Measurements from ENCODE around the gene AGAP1.

Gene AGAP1

GRCh38 chr2:236124182-236124893 lies 630.5 kb downstream of the AGAP1 start:
- 95 to 96% methylated on average over 29 to 30 of the region's 30 CpGs for WGBS, 2 experiments

DNA sequence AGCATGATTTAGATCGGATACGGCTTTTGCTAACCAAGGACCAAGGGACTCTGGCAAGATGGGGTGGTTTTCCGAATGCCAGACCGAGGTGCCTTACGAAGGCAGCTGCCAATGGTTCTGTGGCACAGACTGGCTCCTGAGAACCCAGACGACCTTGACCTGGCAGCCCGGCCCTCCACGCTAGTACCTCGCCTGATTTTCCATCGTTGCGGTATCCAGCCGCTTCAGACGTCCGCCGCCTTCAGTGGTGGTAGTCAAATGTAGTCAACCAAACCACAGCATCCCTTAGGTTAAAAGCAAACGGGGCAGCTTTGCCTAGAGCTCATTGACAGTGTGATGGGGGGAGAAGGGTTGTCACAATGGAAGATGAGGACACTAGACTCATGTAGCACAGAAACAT lies 631.7 kb downstream of the AGAP1 start:
- no peak overlapping the region for H3K27ac ChIP-seq (ENCODE audit: insufficient read depth, low read depth, low read length, poor library complexity, severe bottlenecking)
- H3K4me1 ChIP-seq (ENCODE audit: control insufficient read depth, insufficient read depth, low read length) = no peaks in the 10 kb centered on the region
- peaks cover 9% of the 10 kb centered on the region for H3K36me3 ChIP-seq (ENCODE audit: control insufficient read depth, insufficient read depth, low read length)
- no peaks in the 10 kb centered on the region for H3K9me3 ChIP-seq (ENCODE audit: control insufficient read depth, low read length)
- 96 to 97% methylated on average over 16 of the region's 16 CpGs for WGBS, 2 experiments
- H3K4me3 ChIP-seq (ENCODE audit: insufficient read depth, low read depth, low read length) = no peak overlapping the region
- H3K27me3 ChIP-seq (ENCODE audit: control insufficient read depth, insufficient read depth, low read length, poor library complexity, severe bottlenecking) = peaks cover 5% of the 10 kb centered on the region

More at GRCh38 chr2:236124182-236124893, 630.5 kb downstream of the AGAP1 start:
- Histone ChIP-seq H3K4me1 (ENCODE audit: control insufficient read depth, insufficient read depth, low read length) (no peaks in the 10 kb centered on the region), H3K27ac (ENCODE audit: insufficient read depth, low read depth, low read length, poor library complexity, severe bottlenecking) (no peak overlapping the region), H3K27me3 (ENCODE audit: control insufficient read depth, insufficient read depth, low read length, poor library complexity, severe bottlenecking) (peaks cover 17% of the 10 kb centered on the region), H3K9me3 (ENCODE audit: control insufficient read depth, low read length) (no peaks in the 10 kb centered on the region), H3K4me3 (ENCODE audit: insufficient read depth, low read depth, low read length) (no peak overlapping the region), H3K36me3 (ENCODE audit: control insufficient read depth, insufficient read depth, low read length) (peaks cover 9% of the 10 kb centered on the region)

DNA sequence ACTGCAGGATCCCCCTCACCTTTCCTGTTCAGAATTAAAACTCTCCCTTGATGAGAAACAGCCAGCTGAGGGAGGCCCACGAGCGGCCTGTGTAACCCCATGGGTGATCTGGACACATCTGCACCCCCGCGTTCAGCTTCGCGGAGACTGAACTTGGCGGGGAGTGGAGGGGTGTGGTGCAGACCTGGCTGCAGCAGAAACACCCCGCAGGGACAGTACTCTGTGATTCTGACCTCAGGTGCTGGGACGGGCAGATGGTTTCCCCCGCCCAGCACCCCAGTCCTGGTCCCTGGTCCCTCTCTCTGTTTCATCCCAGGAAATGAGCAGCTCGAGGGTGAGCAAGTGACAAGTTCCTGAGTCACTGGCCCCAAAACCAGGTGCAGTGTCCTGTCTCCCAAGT lies 633.2 kb downstream of the AGAP1 start:
- H3K4me3 ChIP-seq (ENCODE audit: insufficient read depth, low read depth, low read length) = no peak overlapping the region
- H3K27me3 ChIP-seq (ENCODE audit: control insufficient read depth, insufficient read depth, low read length, poor library complexity, severe bottlenecking) = no peaks in the 10 kb centered on the region
- H3K9me3 ChIP-seq (ENCODE audit: control insufficient read depth, low read length) = no peaks in the 10 kb centered on the region
- WGBS, 2 experiments = 94% methylated on average over 11 of the region's 11 CpGs
- no peak overlapping the region for H3K27ac ChIP-seq (ENCODE audit: insufficient read depth, low read depth, low read length, poor library complexity, severe bottlenecking)
- H3K4me1 ChIP-seq (ENCODE audit: control insufficient read depth, insufficient read depth, low read length) = no peaks in the 10 kb centered on the region
- H3K36me3 ChIP-seq (ENCODE audit: control insufficient read depth, insufficient read depth, low read length) = peaks cover 9% of the 10 kb centered on the region

DNA sequence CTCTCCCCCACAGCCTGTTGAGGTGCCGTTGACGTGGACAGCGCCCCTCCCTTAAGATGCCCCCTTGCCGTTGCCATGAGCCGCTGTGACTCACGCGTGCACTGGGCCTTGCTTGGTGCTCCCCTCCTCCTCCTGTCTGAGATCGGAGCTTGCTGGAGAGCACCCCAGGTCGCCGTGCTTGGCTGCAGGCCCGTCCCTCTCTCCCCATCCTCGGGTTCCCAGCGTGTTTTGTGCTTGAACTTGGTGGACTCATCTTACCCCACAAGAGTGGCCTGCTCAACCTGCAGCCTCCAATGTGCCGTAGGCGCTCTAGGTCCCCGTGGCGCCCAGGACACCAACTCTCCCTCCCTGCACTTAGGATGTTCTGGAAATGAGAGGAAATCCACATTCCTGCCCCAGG lies 634.5 kb downstream of the AGAP1 start:
- WGBS, 2 experiments = 90 to 92% methylated on average over 17 of the region's 17 CpGs
- no peak overlapping the region for H3K4me3 ChIP-seq (ENCODE audit: insufficient read depth, low read depth, low read length)
- no peaks in the 10 kb centered on the region for H3K4me1 ChIP-seq (ENCODE audit: control insufficient read depth, insufficient read depth, low read length)
- H3K27ac ChIP-seq (ENCODE audit: insufficient read depth, low read depth, low read length, poor library complexity, severe bottlenecking) = no peak overlapping the region
- H3K9me3 ChIP-seq (ENCODE audit: control insufficient read depth, low read length) = no peaks in the 10 kb centered on the region
- peaks cover 9% of the 10 kb centered on the region for H3K36me3 ChIP-seq (ENCODE audit: control insufficient read depth, insufficient read depth, low read length)
- H3K27me3 ChIP-seq (ENCODE audit: control insufficient read depth, insufficient read depth, low read length, poor library complexity, severe bottlenecking) = no peaks in the 10 kb centered on the region

DNA sequence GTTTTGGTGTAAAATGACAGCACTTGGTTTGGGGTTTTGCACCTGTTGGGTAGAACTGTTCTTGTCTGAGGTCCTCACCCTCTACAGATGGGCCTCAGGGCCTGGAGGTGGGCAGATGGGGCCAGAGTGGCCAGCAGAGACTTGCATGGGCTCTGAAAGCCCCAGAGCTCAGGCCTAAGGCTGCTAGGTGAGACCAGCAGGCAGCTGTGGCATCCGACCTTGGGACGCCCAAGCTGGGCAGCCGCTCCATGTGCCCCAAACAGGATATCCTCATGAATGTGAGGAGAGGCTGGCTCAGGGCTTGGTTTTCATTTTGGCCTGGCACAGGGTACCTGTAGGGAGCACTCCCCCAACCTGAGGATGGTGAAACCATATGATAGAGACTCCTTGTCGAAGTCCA lies 636.1 kb downstream of the AGAP1 start:
- Histone ChIP-seq H3K27me3 (ENCODE audit: control insufficient read depth, insufficient read depth, low read length, poor library complexity, severe bottlenecking) (no peaks in the 10 kb centered on the region), H3K36me3 (ENCODE audit: control insufficient read depth, insufficient read depth, low read length) (peaks cover 6% of the 10 kb centered on the region), H3K4me3 (ENCODE audit: insufficient read depth, low read depth, low read length) (no peak overlapping the region), H3K4me1 (ENCODE audit: control insufficient read depth, insufficient read depth, low read length) (no peaks in the 10 kb centered on the region), H3K27ac (ENCODE audit: insufficient read depth, low read depth, low read length, poor library complexity, severe bottlenecking) (no peak overlapping the region), H3K9me3 (ENCODE audit: control insufficient read depth, low read length) (no peaks in the 10 kb centered on the region)
- WGBS, 2 experiments = 95 to 97% methylated on average over 4 of the region's 4 CpGs

GRCh38 chr2:236130349-236130998 lies 636.6 kb downstream of the AGAP1 start:
- no peaks in the 10 kb centered on the region for H3K27me3 ChIP-seq (ENCODE audit: control insufficient read depth, insufficient read depth, low read length, poor library complexity, severe bottlenecking)
- H3K4me1 ChIP-seq (ENCODE audit: control insufficient read depth, insufficient read depth, low read length) = no peaks in the 10 kb centered on the region
- H3K36me3 ChIP-seq (ENCODE audit: control insufficient read depth, insufficient read depth, low read length) = peaks cover 3% of the 10 kb centered on the region
- WGBS, 2 experiments = 89% methylated on average over 6 of the region's 6 CpGs
- no peak overlapping the region for H3K4me3 ChIP-seq (ENCODE audit: insufficient read depth, low read depth, low read length)
- no peak overlapping the region for H3K27ac ChIP-seq (ENCODE audit: insufficient read depth, low read depth, low read length, poor library complexity, severe bottlenecking)
- no peaks in the 10 kb centered on the region for H3K9me3 ChIP-seq (ENCODE audit: control insufficient read depth, low read length)

GRCh38 chr2:236131073-236131692 lies 637.3 kb downstream of the AGAP1 start:
- Histone ChIP-seq H3K36me3 (ENCODE audit: control insufficient read depth, insufficient read depth, low read length) (no peaks in the 10 kb centered on the region), H3K4me3 (ENCODE audit: insufficient read depth, low read depth, low read length) (no peak overlapping the region), H3K27me3 (ENCODE audit: control insufficient read depth, insufficient read depth, low read length, poor library complexity, severe bottlenecking) (no peaks in the 10 kb centered on the region), H3K9me3 (ENCODE audit: control insufficient read depth, low read length) (no peaks in the 10 kb centered on the region), H3K4me1 (ENCODE audit: control insufficient read depth, insufficient read depth, low read length) (no peaks in the 10 kb centered on the region), H3K27ac (ENCODE audit: insufficient read depth, low read depth, low read length, poor library complexity, severe bottlenecking) (no peak overlapping the region)
- 77 to 81% methylated on average over 9 to 10 of the region's 10 CpGs for WGBS, 2 experiments

DNA sequence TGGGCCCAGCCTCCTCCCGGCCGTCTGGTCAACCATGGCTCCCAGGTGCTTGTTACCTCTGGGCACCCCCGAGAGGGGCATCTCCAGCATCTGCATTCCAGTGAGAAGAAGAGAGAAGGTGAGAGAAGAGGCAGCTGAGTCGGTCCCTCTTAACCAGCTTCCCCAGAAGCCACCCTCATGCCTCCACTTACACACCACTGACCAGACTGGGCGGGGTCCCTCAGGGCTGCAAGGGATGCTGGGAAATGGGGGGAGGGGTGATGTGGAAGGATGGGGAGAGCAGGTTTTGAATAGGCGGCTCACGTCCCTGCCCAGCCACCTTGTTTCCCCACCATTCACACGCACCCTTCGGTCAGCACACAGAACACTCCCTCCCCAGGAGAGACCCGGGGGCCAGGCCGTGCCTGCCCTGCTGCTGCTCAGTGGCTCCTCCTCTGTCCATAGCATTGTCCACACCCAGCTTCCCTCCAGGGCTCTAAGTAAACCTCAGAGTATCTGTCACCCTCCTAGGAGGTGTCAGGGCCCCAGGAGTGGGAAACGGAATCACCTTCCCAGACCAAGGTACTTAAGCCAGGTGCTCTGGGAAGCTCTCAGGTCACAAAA lies 639.7 kb downstream of the AGAP1 start:
- H3K36me3 ChIP-seq (ENCODE audit: control insufficient read depth, insufficient read depth, low read length) = no peaks in the 10 kb centered on the region
- no peaks in the 10 kb centered on the region for H3K4me1 ChIP-seq (ENCODE audit: control insufficient read depth, insufficient read depth, low read length)
- H3K27me3 ChIP-seq (ENCODE audit: control insufficient read depth, insufficient read depth, low read length, poor library complexity, severe bottlenecking) = no peaks in the 10 kb centered on the region
- H3K27ac ChIP-seq (ENCODE audit: insufficient read depth, low read depth, low read length, poor library complexity, severe bottlenecking) = no peak overlapping the region
- H3K9me3 ChIP-seq (ENCODE audit: control insufficient read depth, low read length) = no peaks in the 10 kb centered on the region
- 89 to 91% methylated on average over 10 to 11 of the region's 12 CpGs for WGBS, 2 experiments
- no peak overlapping the region for H3K4me3 ChIP-seq (ENCODE audit: insufficient read depth, low read depth, low read length)

DNA sequence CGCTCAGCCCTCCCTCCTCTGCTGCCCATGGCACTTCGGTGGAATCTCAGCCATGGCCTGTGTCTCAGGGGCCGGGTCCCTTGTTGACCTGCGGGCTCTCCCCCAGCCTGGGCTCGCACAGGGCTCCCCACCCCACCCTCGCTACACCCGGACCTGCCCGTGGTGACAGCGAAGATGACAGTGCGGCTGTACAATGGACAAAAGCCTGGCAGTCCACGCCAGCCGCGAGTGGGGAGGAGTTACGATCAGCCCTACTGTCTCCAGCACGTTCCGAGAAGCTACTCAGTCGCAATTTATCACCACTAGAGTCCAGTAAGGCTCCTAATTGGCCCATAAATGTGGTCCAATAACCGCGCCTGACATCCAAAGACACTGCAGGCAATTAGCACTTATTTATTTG lies 642.7 kb downstream of the AGAP1 start:
- Histone ChIP-seq H3K27ac (ENCODE audit: insufficient read depth, low read depth, low read length, poor library complexity, severe bottlenecking) (no peak overlapping the region), H3K4me3 (ENCODE audit: insufficient read depth, low read depth, low read length) (no peak overlapping the region), H3K9me3 (ENCODE audit: control insufficient read depth, low read length) (no peaks in the 10 kb centered on the region), H3K36me3 (ENCODE audit: control insufficient read depth, insufficient read depth, low read length) (no peaks in the 10 kb centered on the region), H3K27me3 (ENCODE audit: control insufficient read depth, insufficient read depth, low read length, poor library complexity, severe bottlenecking) (no peaks in the 10 kb centered on the region), H3K4me1 (ENCODE audit: control insufficient read depth, insufficient read depth, low read length) (no peaks in the 10 kb centered on the region)
- WGBS, 2 experiments = 93 to 95% methylated on average over 19 of the region's 19 CpGs

DNA sequence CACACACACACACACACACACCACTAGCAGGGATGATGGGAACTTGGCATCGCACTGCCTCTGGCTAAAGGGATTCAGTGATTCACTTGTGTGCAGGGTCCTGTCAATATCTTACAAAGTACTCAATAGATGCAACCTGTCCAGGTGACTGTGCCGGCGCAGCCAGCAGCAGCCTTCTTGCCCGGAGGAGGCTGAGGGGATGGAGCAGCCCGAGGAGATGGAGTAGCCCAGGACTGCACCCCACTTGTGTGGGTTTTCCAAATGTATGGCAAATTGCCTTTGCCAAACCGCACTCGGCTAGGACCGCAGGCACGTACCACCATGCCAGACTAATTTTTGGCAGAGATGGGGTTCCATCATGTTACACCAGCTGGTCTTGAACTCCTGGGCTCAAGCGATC lies 643.2 kb downstream of the AGAP1 start:
- H3K4me3 ChIP-seq (ENCODE audit: insufficient read depth, low read depth, low read length) = no peak overlapping the region
- no peak overlapping the region for H3K27ac ChIP-seq (ENCODE audit: insufficient read depth, low read depth, low read length, poor library complexity, severe bottlenecking)
- WGBS, 2 experiments = 93 to 95% methylated on average over 10 of the region's 10 CpGs
- no peaks in the 10 kb centered on the region for H3K27me3 ChIP-seq (ENCODE audit: control insufficient read depth, insufficient read depth, low read length, poor library complexity, severe bottlenecking)
- H3K4me1 ChIP-seq (ENCODE audit: control insufficient read depth, insufficient read depth, low read length) = no peaks in the 10 kb centered on the region
- H3K9me3 ChIP-seq (ENCODE audit: control insufficient read depth, low read length) = no peaks in the 10 kb centered on the region
- no peaks in the 10 kb centered on the region for H3K36me3 ChIP-seq (ENCODE audit: control insufficient read depth, insufficient read depth, low read length)
